Measurements from ENCODE around the gene MCM10.

DNA sequence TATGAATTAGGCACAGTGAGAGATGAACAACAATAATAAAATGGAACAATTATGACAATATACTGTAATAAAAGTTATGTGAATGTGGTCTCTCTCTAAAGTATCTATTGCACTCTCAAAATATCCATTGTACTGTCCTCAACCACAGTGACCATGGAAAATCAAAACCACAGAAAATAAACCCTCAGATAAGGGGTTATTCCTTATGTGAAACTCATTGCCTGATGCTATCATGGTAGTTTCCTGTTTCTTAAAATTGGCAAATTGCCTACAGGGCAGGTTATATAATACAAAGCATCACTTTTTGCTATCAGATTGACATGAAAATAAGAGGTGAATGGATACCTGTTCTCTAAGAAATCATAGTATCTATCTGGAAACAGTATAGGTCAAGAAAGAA is 3.8 kb downstream of the MCM10 start:
- TF ChIP-seq EP300 (IDR thresholded peaks at IDR 0.05) = no peak
- no peak for TF ChIP-seq CTCF (IDR thresholded peaks at IDR 0.05)
- TF ChIP-seq POLR2AphosphoS5 (IDR thresholded peaks at IDR 0.05) = no peak
